SIG-M5 treated with dmso at 0.1 percent for 504 hours (cell line): ENCODE measurements around the gene GPX4.

Experiments
- DNase-seq: peaks from one replicate; lab custom pipeline; 2025; ENCODE audit not compliant: unreplicated experiment; lab: John Stamatoyannopoulos, UW

The GPX4 gene

DNA sequence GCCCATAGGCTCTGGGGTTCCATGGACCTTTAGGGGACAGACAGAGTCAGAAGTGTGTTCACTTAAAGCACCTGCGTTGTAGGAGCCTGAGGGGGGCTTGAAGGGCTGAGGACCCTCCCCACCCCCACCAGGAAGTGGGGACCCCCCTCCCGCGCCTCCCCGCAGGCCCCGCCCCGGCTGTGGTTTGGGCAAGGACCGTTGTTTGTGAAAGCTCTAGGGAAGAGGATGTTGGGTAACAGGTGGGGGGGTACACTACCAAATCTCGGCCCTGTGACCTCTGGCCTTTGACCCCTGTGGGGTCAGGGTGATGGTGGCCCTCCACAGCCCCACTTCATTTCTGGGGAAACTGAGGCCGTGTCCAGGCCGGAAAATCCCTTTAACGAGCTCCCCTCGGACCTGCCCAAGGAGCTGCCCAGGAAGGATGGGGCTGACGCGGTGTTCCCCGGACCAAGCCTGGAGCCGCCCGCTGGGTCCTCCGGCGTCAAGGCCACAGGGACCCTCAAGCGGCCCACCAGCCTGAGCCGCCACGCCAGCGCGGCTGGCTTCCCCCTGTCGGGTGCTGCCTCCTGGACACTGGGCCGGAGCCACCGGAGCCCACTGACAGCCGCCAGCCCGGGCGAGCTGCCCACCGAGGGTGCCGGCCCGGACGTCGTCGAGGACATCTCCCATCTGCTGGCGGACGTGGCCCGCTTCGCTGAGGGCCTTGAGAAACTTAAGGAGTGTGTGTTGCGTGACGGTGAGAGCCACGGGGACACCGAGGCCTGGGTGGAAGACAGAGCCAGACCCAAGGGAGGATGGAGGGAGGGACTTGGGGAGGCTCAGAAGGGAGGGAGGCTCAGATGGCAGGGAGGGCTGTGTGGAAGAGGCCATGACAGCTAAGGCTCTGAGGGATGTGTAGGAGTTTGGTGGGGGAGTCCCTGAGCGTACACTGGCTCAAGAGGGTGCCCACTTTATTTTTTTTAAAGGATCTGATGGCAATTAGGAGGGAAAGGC lies 35.5 kb upstream of the GPX4 start:
- DNase-seq = peak; percentile 80

DNA sequence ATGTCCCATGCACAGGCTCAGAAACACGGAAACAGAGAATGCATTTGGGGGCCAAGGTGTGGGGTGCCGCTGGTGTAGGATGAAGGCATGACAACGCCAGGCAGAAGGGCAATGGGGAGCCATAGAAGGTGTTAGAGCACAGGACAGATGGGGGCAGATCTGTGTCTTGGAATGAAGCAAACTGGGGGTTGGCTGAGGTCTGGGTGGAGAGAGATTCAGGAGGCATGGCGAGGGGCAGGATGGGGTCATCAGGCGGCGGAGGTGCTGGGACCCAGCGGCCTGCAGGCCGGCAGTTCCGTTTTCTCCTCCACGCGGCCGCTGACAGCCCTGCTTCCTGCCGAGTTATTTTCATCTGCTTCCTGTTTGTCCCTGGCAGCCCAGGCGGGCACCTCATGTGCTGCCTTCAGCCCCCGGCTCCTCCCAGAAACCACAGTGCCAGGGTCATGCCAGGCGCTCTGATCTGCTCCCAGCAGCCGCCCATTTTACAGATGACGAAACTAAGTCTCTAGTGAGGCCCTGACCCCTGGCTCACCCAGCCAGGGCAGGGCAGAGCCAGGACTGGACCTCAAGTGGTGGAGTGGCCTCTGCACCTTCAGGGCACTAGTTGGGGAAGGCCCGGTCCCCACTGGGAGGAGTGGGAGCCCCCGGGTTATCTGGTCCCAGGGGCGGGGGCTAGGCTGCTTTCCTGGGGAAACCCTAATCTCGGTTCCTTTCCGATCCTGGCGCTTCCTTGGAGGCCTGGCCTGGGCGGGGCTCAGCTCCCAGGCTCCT lies 34.6 kb upstream of the GPX4 start:
- DNase-seq = peak; percentile 87

DNA sequence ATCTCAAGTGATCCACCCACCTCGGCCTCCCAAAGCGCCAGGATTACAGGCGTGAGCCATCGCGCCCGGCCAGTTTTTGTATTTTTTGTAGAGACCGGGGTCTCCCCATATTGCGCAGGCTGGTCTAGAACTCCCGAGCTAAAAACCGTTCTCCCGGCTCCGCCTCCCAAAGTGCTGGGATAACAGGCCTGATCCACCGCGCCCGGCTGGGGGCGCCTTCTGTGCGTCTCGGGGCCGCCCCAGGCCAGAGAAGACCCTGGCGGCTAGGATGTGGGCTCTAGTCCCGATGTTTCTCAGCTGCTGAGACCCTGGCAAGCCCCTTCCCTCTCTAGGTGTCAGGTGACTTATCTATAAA lies 33.2 kb upstream of the GPX4 start:
- DNase-seq = no peak

DNA sequence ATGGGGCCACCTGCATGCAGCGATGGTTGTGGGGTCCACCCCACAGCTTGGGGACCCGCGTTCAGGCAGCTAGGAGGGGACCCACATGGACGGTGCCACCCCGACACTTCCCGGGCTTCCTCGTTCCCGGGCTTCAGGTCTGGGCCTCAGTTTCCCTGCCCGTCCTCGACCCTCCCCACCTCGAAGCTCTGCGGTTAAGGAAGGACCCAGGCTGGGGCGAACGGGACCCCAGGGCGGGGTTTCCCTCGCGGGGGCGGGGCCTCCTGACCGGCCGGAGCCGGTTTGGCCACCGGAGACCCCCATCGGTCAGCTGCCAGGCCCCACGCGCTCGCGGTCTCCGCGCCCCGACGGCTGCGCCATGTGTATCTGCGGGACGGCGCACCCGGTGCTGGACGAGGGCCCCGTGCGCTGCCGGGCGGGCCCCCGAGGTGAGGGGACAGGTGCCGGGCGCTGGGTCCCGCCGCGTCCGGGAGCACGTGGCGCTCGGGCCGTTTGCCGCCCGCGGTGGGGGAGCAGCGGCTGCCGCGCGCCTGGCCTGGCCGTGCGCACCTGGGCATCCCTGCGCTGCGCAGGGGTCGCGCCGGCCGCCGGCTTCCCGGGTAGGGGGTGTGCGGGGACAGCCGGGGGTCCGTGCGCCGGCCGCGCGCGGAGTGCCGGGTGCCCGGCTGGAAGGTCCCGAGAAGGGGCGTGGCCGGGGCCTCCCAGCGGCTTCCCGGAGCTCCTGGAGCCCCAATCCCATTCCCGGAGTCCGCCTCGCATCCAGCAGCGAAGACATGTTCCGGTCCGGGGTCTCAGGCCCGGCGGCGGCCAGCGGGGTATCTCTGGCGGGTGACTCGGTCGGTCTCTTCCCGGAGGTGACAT lies 32.6 kb upstream of the GPX4 start:
- DNase-seq = no peak

- no peak for DNase-seq
These were observed 31.3 kb upstream of the GPX4 start for GRCh38 chr19:1072371-1073015.

DNA sequence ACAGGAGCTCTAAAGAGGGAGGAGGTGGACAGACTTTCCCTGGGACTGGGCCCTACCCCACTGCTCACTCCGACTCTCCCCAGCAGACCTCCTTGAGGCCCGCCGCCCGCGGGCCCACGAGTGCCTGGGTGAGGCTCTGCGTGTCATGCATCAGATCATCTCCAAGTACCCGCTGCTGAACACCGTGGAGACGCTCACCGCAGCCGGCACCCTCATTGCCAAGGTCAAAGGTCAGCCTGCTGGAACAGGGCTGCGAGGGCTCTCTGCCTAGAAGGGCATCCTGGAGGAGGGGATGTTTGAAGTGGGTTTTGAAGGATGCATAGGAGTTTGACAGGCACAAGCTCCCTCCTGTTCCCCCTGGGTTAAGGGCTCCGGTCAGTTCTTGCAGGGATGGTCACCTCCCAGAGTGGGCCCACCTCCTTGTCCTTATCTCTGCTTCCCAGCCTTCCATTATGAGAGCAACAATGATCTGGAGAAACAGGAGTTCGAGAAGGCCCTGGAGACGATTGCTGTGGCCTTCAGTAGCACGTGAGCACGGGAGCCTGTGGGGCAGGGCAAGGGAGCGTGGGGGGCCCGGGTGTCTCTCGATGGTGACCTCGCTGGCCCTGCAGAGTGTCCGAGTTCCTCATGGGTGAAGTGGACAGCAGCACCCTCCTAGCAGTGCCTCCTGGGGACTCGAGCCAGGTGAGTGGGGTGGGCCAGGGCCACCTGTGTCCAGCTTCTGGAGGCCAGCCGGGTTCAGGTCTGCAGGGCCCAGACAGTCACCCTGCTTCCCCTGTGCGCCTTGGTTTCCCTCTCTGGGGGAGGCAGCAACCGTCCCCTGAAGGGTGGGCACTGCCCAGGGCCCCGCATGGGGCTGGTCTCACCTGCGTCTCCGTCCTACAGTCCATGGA lies 30.5 kb upstream of the GPX4 start:
- no peak for DNase-seq

GRCh38 chr19:1073956-1074517 lies 29.8 kb upstream of the GPX4 start:
- no peak for DNase-seq

DNA sequence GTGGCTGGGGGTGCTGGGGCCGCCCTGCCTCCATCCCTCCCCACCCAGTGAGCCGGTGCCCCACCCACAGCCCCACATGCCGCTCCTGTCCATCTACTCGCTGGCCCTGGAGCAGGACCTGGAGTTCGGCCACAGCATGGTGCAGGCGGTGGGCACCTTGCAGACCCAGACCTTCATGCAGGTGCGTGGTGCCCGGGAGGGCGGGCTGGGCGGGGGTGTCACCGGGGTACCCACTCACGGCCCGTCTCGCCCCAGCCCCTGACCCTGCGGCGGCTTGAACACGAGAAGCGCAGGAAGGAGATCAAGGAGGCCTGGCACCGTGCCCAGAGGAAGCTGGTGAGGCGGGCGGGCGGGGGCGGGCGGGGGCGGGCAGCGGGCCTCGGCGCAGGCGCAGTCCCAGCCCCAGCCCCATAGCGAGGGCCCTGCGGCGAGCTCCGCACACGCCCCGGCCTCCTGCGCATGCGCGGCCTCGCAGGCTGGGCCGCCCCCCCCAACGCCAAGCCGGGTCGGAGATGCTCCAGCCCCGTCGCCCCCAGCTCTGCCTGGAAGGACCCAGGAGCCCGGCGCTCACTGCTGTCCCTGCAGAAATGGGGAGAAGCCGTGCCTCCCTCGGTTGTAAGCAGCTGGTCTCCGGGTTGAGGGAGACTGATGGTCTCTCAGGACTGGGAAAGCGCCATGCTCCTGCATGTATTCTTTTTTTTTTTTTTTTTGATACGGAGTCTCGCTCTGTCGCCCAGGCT lies 29.1 kb upstream of the GPX4 start:
- DNase-seq = peak; percentile 39

- DNase-seq = no peak
These were observed 27.8 kb upstream of the GPX4 start for GRCh38 chr19:1076046-1076386.

DNA sequence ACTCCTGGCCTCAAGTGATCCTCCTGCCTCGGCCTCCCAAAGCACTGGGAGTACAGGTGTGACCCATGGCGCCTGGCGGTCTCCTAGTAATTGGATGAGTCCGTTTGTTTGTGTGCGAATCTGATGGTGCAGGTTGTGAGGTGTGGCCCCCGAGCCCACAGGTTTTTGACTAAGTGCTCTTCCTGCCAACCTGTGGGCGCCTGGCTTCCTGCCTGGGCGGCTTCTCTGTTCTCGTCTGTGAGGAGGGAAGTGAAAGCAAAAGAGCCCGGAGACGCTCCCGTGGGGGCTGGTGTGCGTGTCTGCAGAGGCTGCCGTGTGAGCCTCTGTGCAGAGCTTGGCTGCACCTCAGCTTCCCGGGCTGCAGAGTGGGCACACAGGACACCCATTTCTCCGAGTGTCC lies 26.8 kb upstream of the GPX4 start:
- peak; percentile 81 for DNase-seq

- DNase-seq = no peak
These were observed 24.2 kb upstream of the GPX4 start for GRCh38 chr19:1079566-1080111.

DNA sequence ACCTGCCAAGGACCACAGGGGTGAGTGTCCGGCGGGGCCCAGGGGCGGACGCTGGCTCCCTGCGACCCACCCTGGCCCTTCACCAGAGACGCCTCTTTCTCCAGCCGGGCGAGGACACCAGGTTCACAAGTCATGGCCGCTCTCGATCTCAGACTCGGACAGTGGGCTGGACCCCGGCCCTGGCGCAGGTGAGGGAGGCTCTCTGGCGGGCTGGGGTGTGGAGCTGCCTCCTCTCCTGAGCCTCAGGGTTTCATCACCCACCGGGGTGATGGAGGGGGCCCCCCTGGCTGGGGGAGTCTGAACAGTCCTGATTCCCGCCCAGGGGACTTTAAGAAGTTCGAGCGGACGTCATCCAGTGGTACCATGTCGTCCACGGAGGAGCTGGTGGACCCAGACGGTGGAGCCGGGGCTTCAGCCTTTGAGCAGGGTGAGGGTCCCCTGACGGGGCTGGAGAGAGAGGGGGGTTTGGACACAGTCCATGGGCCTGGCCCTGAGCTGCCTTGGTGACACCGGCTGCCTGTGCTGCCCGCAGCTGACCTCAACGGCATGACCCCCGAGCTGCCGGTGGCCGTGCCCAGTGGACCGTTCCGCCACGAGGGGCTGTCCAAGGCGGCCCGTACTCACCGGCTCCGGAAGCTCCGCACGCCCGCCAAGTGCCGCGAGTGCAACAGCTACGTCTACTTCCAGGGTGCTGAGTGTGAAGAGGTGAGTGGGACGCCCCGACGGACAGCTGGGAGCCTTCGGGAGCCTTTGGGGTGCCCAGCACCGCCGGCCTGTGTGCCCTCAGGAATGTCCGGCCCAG lies 23.2 kb upstream of the GPX4 start:
- DNase-seq = no peak

DNA sequence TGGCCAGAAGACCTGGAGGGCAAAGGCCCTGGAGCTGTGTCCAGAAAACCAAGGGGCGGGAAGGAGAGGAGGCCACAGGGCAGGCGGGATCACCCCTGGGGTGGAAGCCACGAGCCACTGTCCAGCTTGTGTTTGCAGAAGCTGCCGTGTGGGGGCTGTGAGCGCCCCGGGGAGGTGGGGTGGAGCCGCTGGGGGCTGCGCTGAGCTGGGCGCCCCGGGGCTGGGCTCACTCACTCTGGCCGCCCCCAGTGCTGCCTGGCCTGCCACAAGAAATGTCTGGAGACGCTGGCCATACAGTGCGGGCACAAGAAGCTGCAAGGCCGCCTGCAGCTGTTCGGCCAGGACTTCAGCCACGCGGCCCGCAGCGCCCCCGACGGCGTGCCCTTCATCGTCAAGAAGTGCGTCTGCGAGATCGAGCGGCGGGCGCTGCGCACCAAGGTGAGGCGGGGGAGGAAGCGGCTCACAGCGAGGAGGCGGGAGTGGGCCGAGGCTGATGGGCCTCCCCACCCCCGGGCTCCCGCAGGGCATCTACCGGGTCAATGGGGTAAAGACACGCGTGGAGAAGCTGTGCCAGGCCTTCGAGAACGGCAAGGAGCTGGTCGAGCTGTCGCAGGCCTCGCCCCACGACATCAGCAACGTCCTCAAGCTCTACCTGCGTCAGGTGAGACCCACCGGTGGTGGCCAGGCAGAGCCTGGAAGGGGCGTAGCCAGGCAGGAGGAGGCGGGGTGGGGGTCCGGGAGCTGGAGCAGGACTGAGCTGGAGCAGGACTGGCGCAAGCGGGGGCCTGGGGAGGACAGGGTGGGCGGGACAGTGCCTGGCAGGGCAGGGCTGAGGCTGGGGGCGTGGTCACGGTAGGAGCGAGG lies 22.3 kb upstream of the GPX4 start:
- DNase-seq = no peak

DNA sequence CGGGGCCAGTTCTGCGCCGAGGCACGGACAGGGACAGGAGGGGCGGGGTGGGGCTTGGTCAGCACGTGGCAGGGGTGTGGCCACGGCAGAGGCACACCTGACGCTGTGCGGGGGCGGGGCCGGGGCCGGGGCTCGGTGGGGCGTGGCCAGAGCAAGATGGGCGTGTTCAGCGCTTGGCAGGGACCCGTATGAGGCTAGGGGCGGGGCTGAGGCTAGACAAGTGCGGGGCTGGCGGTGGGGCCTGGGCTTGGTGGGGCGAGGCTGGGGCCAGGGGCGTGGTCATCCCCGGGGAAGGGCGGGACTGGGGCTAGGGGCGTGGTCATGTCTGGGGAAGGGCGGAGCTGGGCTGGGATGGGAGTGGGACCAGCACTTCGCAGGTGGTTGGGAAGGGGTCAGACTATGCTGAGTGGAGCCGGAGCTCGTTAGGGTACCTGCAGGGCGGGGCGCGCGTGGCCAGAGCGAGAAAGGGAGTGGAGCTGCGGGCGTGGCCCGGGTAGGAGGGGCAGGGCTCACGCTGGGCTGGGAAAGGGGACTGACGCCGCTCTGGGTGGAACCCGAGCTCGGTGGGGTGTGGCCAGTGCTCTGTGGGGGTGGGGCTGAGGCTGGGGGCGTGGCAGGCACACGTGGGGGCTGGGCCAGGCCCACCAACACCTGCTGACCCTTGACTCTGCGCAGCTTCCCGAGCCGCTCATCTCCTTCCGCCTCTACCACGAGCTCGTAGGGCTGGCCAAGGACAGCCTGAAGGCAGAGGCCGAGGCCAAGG lies 21.4 kb upstream of the GPX4 start:
- peak; percentile 74 for DNase-seq

GRCh38 chr19:1082928-1083816 lies 20.6 kb upstream of the GPX4 start:
- DNase-seq = no peak
